ENCODE results near the gene CCN2.

Gene CCN2, protein sequence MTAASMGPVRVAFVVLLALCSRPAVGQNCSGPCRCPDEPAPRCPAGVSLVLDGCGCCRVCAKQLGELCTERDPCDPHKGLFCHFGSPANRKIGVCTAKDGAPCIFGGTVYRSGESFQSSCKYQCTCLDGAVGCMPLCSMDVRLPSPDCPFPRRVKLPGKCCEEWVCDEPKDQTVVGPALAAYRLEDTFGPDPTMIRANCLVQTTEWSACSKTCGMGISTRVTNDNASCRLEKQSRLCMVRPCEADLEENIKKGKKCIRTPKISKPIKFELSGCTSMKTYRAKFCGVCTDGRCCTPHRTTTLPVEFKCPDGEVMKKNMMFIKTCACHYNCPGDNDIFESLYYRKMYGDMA

DNA sequence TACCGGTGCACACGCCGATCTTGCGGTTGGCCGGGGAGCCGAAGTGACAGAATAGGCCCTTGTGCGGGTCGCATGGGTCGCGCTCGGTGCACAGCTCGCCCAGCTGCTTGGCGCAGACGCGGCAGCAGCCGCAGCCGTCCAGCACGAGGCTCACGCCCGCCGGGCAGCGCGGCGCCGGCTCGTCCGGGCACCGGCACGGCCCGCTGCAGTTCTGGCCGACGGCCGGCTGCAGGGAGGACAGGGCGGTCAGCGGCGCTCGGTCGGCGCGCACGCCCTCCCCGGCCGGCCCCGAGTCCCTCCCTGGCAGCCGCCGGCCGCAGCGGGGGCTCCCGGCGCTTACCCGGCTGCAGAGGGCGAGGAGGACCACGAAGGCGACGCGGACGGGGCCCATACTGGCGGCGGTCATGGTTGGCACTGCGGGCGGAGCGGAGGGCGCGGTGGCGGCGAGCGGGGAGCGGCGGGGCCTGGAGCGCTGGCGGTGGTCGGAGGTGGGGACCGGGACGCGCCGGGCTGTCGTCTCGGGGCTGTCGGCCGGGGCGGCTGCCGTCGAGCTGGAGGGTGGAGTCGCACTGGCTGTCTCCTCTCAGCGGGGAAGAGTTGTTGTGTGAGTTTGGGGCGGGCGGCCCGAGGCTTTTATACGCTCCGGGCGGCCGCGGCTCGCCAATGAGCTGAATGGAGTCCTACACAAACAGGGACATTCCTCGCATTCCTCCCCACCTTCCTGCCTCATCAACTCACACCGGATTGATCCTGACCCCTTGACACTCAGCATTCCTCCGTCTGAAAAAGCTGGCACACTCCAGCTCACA lies at the start of gene CCN2:
Gene CCN2, minus strand, starts transcription at position 606 of the 809 bp plus-strand sequence. Its CDS starts 200 bp downstream, at position 406.
- DNase-seq, result no peak

- DNase-seq, result no peak
Measured at GRCh38 chr6:132000296-132000695, 49.1 kb upstream of the CCN2 start.

DNA sequence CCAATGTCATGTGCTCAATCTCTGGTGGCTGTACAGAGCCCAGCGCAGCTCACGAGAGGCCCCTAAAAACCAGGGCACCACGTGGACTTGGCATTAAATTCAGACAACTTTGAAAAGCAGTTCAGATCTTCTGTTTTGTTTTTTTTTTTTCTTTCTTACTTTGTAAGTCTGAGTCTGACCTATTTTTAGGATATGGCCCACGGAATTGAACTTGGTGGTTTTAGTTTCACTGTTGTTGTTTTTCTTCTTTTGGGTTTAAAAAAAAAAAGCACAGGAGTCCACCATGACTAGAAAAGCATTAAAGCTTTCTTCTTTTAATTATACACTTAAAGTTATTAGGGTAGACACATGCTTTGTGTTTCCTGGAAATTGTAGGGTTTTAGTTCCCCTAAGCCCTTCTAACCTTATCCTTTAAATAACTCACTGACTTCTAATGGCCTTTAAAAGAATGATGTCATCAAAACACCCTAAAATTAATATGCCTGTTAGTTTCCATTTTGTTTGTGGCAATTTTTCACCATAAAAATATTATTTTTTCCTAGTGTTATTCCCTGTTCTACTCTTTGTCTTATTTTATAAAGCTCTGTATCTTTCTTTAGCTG lies 48.5 kb upstream of the CCN2 start:
- DNase-seq, result no peak

DNA sequence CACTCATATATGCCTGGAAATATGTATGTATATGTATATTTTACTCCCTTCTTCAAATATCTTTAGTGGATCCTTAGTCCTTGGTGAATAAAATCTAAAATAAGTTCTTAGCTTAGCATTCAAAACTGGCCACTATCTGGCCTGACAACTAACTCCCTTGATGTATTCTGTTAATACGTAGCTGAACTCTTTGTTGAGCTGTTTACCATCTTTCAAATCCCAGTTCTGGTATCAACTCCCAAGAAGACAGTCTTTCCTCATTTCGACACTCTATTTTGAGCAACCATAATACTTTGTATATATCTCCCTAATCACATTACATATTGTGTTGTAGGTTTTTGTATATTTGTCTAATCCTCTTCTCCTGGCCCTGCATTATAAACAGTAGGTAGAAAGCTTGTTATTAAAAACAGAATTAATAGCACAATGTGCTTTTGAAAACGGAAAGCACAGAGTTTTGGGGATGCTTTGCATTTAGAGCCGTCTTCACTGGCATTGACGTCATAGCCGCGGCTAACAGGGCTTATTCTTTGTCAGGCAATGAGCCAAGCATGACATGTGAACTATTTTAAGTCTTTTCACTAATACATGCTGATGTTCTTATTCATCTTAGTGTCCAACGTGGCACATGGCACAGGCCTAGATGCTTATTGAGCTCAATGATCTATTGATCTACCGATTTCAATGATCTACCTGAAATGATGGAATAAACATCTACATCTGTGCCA lies 47.2 kb upstream of the CCN2 start:
- no peak for DNase-seq

DNA sequence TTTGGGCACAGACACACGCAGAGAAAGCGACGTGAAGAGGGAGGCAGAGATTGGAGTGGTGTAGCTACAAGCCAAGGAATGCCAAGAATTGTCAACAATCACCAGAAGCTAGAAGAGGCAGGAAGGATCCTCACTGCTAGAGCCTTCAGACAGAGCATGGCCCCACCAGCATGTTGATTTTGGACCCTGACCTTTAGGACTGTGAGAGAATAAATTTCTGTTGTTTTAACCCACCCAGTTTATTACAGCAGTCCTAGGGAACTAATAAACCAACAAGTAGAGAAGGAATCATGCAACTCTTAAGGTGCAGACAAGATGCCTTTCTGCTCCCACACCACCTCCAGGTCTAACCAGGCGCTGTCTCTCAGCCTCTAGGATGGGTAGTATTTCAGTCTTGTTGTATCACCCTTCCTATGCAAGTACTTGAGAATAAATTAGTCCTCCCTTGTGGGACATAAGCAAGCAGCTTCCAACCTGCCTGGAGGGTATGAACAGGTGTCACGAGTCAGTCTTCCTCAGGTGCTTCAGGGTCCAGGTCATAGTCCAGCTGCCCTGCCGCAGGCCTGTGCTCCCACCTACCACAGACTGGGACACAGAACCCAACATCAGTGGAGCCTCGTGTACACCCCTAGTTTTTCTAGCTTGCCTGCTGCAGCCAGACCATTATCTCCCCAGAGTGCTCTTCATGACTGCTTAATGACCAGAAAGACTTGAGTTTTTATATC lies 46.4 kb upstream of the CCN2 start:
- no peak for DNase-seq

DNA sequence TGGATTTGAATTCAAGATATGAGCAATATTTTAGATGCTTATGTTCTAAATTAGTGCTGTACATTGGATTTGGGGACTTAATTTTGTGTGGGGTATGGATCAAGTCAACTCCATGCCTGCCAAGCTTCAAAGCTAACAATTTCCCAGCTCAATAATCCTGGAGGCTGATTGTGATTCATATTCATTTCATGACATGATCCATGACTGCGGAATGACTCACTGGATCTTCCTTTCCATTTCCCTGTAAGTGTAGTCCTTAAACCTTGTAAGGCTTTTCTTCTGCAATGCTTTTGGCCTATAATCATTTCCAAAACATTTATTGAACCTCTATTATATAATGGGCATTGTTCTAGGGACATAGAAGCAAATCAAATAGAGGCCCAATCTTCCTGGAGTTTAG lies 44.7 kb upstream of the CCN2 start:
- no peak for DNase-seq

- DNase-seq, result no peak
Measured at GRCh38 chr6:131992557-131992956, 41.4 kb upstream of the CCN2 start.

DNA sequence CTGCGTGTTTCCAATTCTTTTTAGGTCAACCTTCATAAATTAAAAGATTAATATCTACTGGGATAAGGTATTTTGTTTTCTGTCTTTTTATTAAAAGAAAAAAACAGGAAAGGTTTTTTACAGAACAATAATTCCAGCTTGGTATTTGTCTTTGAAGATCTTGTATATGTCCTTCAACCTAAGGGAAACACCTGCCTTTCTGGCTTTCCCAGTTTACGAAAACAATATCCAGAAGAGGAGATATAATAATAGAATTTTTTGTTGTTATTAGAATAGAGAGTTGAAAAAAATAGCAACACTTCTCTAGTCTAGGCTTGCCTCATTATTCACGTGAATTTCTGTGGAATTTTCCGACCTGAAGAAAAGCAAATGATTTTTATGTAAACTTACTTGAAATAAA lies 37.9 kb upstream of the CCN2 start:
- no peak for DNase-seq

DNA sequence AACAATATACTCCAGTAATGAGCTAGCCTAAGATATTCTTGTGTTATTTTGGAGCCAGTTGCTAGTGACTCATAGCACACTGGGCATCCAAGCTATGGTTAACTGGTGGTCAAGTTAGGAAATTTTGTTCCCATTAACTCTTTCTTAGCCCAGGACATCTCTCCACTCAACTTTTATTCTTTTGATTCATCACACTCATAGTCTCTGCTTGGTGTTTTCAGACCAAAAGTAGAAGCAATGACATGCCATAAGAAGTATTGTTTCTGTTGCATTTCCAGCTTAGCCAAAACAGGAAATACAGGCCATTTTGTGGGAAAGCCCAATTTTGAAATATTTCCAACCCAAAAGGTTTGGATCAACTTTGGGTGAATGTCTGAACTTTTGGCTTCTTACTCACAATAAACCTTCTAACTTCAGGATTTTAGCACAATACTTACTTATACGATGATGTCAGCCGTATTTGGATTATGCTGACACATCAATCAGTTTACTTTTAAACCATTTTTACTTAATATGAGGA lies 31.6 kb upstream of the CCN2 start:
- no peak for DNase-seq

GRCh38 chr6:131981624-131981978 lies 30.4 kb upstream of the CCN2 start:
- no peak for DNase-seq

DNA sequence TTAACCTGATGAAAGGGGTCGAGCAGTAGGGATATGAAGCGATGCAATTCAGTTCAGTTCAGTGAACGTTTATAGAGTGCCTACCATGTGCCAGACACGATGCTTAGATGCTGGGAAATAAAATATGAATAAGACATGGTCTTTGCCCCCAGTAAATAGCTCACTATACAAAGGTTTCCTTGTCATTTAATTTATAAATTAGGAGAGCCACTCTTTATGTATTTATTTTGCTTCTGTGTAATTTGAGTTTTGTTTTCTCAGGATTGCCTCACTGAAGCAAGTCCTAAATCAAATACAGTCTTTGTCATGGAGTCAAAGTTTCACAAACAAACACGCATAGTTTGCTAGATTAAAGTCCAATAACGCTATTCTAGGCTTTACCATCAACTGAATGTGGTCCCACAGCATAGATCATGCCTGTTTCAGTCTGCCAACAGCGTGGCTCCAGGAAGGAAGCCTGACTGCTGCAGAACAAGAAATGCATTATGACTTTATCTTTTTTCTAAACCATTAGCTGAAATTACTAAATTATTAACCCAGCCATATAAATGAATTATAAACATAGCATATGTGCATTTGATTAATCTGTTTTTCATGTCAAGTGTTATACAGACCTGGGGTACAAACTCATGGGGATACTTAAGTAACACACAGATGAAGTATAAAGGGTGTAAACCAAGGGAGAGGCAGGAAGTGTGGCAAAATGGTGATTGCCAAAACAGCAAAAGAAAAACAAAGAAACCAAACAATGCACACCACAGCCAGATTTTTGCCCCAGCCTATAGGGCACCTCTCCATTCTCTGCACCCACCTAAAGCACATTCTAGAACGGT lies 29.8 kb upstream of the CCN2 start:
- DNase-seq, result no peak

DNA sequence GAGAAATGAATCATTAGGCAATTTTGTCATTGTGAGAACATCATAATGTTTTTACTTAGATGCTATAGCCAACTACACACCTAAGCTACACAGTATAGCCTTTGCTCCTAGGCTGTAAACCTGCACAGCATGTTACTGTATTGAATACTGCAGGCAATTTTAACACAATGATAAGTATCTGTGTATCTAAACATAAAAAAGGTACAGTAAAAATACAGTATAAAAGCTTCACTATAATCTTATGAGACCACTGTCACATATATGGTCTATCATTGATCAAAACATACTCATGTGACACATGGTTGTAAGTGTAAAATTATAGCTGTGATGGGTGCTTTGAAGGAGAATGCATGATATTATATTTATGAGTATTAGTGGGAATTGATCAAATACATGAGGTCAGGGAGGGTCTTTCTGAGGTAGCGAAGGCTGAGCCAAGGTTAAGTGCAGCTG lies 29.2 kb upstream of the CCN2 start:
- DNase-seq, result no peak

- DNase-seq, result no peak
Measured at GRCh38 chr6:131979515-131980337, 28.6 kb upstream of the CCN2 start.

- DNase-seq, result no peak
Measured at GRCh38 chr6:131978522-131978921, 27.4 kb upstream of the CCN2 start.

- no peak for DNase-seq
Measured at GRCh38 chr6:131976545-131977061, 25.4 kb upstream of the CCN2 start.

DNA sequence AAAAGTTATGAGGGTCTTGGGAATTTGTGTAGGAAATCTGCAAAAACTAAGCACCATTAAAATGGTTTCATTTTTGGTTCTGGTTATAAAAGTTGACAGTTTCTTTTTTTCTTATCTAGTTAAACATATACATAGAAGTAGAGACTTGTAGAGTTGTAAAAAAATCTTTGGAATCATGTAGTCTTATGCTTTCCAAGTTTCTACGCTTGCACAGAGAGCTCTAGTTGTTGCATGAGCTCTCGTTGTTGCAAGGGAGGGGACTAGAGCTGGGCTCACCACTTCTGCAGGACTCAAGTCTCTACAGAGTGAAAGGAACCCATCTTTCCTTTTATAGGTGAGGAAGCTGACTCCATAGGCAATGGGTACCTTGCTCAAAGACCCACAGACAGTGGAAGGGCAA lies 21.6 kb upstream of the CCN2 start:
- DNase-seq, result no peak

DNA sequence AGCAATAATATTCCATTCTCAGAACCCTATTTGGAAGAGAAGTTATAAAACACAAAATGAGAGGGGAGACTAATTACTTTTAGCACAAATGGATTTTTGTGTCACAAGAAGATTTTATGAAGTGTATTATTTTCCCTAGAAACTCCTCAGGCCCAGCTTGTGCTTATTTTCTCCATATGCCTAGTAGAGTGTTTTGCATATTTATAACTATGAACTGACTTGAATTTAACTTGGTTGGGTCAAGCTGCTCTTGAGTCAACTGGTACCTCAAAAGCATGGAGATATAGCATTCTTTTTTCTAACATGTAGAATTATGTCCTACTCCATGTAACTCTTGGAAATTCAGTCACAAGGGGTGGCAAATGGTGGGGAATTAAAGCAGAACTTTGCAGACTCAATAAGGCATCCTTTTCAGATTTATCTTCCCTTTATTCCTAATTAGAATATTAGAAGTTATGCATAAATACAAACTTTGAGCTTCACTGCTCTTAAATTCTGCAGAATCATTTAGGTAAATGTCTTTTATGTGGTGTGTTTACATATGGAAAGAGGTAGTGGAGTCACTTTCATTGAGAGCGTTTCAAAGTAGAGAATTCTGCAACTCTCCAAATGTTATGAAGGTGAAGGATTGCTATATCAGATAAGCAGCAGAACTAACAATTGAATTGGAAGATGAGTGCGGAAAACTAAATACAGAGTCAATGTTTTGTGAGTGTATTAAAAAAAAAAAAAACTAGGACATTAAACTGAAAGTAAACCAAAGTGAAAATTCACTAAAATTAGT lies 19.1 kb upstream of the CCN2 start:
- no peak for DNase-seq

GRCh38 chr6:131968656-131969055 lies 17.5 kb upstream of the CCN2 start:
- DNase-seq, result no peak

- no peak for DNase-seq
Measured at GRCh38 chr6:131967948-131968347, 16.8 kb upstream of the CCN2 start.

All from stimulated activated CD4-positive, alpha-beta T cell treated with anti-CD3 and anti-CD28 coated beads, Interleukin-2, amount 100 ng/mL, for 48 hours (primary cell).